GM23338 (cell line): Measurements from ENCODE around the gene ARAP1. TPM values are rescaled to one million over a fixed set of nuclear protein-coding genes. Genes with fewer than 3 reads are reported as not detected.

Experiments
- ATAC-seq: fragments of 200-7000 bp; cut with Tn5 transposase; 3 replicates; pipeline ENCODE4 v1.9.1; 2020
- DNase-seq: peaks from one replicate; pipeline ENCODE4 v3.0.0-alpha.2; 2015; ENCODE audit warnings: low spot score
- H2AFZ ChIP-seq: fragments of 200-600 bp; sonication (generic); 2 replicates; pipeline ENCODE4 v1.8.0; 2016; ENCODE audit warnings: antibody characterized with exemption, mild to moderate bottlenecking, moderate library complexity
- H3F3A ChIP-seq: fragments of 200-600 bp; sonication (generic); replicated peaks from 2 replicates; pipeline ENCODE4 v1.8.0; 2017; ENCODE audit warnings: antibody characterized with exemption, mixed run types, low read depth
- H3K27ac ChIP-seq: fragments of 200-600 bp; sonication (generic); 2 replicates; pipeline ENCODE4 v1.6.1; 2016; ENCODE audit warnings: low read depth
- H3K27me3 ChIP-seq: fragments of 200-600 bp; sonication (generic); 2 replicates; pipeline ENCODE4 v1.8.0; 2016; ENCODE audit warnings: mild to moderate bottlenecking, mixed run types, moderate library complexity; ENCODE audit not compliant: insufficient read depth
- H3K36me3 ChIP-seq: fragments of 200-600 bp; sonication (generic); 2 replicates; pipeline ENCODE4 v1.8.0; 2016; ENCODE audit warnings: mild to moderate bottlenecking; ENCODE audit not compliant: insufficient read depth
- H3K4me1 ChIP-seq: fragments of 200-600 bp; sonication (generic); 2 replicates; pipeline ENCODE4 v1.8.0; 2016; ENCODE audit warnings: mild to moderate bottlenecking, moderate library complexity; ENCODE audit not compliant: insufficient read depth
- H3K4me2 ChIP-seq: fragments of 200-600 bp; sonication (generic); 2 replicates; pipeline ENCODE4 v1.7.1; 2017; ENCODE audit warnings: mixed run types
- H3K4me3 ChIP-seq: fragments of 200-600 bp; sonication (generic); 2 replicates; pipeline ENCODE4 v1.6.1; 2016; ENCODE audit warnings: mixed run types
- H3K79me2 ChIP-seq: fragments of 200-600 bp; sonication (generic); replicated peaks from 2 replicates; pipeline ENCODE4 v1.8.0; 2017; ENCODE audit warnings: mild to moderate bottlenecking; ENCODE audit not compliant: insufficient read depth
- H3K9me2 ChIP-seq: fragments of 200-600 bp; sonication (generic); 2 replicates; pipeline ENCODE4 v1.8.0; 2017; ENCODE audit not compliant: insufficient read depth
- H4K20me1 ChIP-seq: fragments of 200-600 bp; sonication (generic); replicated peaks from 2 replicates; pipeline ENCODE4 v1.8.0; 2017; ENCODE audit warnings: mild to moderate bottlenecking; ENCODE audit not compliant: insufficient read depth
- H3K27ac Mint-ChIP-seq: 2 replicates; pipeline ENCODE4 v1.8.0; 2020; ENCODE audit warnings: inconsistent platforms, mild to moderate bottlenecking, moderate library complexity, mixed read lengths
- H3K27me3 Mint-ChIP-seq: 3 replicates; pipeline ENCODE4 v1.8.0; 2022; ENCODE audit warnings: low read depth, mild to moderate bottlenecking, moderate library complexity, mixed read lengths, inconsistent platforms; ENCODE audit not compliant: insufficient read depth, poor library complexity
- H3K36me3 Mint-ChIP-seq: 3 replicates; pipeline ENCODE4 v1.8.0; 2021; ENCODE audit warnings: low read depth, mild to moderate bottlenecking, inconsistent platforms, moderate library complexity, mixed read lengths
- H3K4me1 Mint-ChIP-seq: 3 replicates; pipeline ENCODE4 v1.8.0; 2020; ENCODE audit warnings: mild to moderate bottlenecking, inconsistent platforms, mixed read lengths
- H3K4me3 Mint-ChIP-seq: 3 replicates; pipeline ENCODE4 v1.8.0; 2021; ENCODE audit warnings: moderate library complexity, mild to moderate bottlenecking, inconsistent platforms, mixed read lengths
- H3K9me3 Mint-ChIP-seq: 3 replicates; pipeline ENCODE4 v1.8.0; 2020; ENCODE audit warnings: moderate library complexity, mild to moderate bottlenecking, inconsistent platforms, mixed read lengths
- CREB1 ChIP-seq: fragments of 250-450 bp; sonication (Bioruptor Pico); IDR thresholded peaks from 2 replicates; pipeline ENCODE4 v1.5.0; 2020; ENCODE audit warnings: low read depth, mild to moderate bottlenecking, moderate library complexity
- POLR2AphosphoS5 ChIP-seq: IDR thresholded peaks from 2 replicates; pipeline ENCODE4 v1.6.1; 2016; ENCODE audit warnings: antibody characterized with exemption, low read depth
- polyA plus RNA-seq: library from polyadenylated mRNA; unstranded; fragments of >200 nt; fragmentation: Nextera tagmentation; extraction: Ambion mirVana; gene quantifications from 2 replicates; pipeline ENCODE4 v1.2.1, GENCODE V29; 2016
- total RNA-seq: library from RNA; depleted of rRNA; stranded (reverse); fragments of >200 nt; shearing (Covaris generic); gene quantifications from 2 replicates; pipeline ENCODE4 v1.2.3, GENCODE V29; 2014
- TF ChIP-seq, protein P1 (sequence below): IDR thresholded peaks from one replicate; pipeline ENCODE4 v1.6.1; 2018; ENCODE audit warnings: antibody characterized with exemption; ENCODE audit not compliant: unreplicated experiment
- TF ChIP-seq, protein P2 (sequence below): fragments of 250-450 bp; sonication (Bioruptor Pico); IDR thresholded peaks from 2 replicates; pipeline ENCODE4 v1.5.0; 2020; ENCODE audit warnings: mild to moderate bottlenecking, moderate library complexity

ARAP1 gene
- total and polyA plus RNA-seq, 2 experiments from 2014 or later, result 24.5 to 116 TPM

DNA sequence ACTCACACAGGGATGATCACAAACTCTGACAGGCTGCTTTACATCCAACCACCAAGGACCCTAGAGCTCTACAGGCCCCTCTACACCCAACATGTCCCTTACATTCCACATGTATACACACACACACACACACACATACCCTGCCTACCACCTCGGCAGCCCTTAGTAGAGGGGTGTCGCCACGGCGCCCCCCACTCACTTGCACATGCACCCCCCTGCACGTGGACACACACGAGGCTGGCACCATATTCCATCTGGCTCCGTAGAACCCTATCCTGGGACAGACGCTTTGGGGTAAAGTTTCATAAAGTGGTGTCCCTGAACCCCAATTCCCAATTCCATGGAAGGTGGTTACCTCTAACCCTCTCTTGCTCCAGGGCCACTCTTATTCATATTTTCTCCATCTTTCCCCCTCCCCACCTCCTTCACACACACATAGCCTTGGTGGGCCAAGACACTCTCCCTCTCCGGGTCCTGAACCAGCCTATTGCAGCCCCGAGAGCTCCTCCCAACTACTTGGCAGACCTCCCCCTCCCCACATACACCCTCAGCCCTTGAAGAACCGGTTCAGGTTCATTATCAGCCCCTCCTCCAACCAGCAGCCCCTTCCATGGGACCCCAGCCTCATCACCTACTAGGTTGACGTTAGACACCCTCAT, 78.8 kb downstream of the ARAP1 start:
- Histone ChIP-seq H3K4me3 (peak overlapping the region; percentile 66), H3K9me2 (no peaks in the 10 kb centered on the region), H4K20me1 (no peaks in the 10 kb centered on the region; the same call in 1 of the 2 replicates), H3K27ac (no peak overlapping the region), H3K36me3 (no peaks in the 10 kb centered on the region), H3K4me2 (peak overlapping the region; percentile 90), H3K79me2 (no peaks in the 10 kb centered on the region), H3K4me1 (peaks cover 48% of the 10 kb centered on the region), H2AFZ (peak overlapping the region; percentile 91; the same call in 1 of the 2 replicates), H3F3A (no peaks in the 10 kb centered on the region), H3K27me3 (peaks cover 56% of the 10 kb centered on the region)
- Mint-ChIP-seq H3K27ac (no peak overlapping the region), H3K36me3 (peaks cover 7% of the 10 kb centered on the region; the same call in 2 of the 3 replicates), H3K4me1 (peaks cover 52% of the 10 kb centered on the region), H3K4me3 (peak overlapping the region; percentile 68), H3K27me3 (peaks cover 38% of the 10 kb centered on the region), H3K9me3 (peaks cover 3% of the 10 kb centered on the region; the same call in 1 of the 3 replicates)
- peak; percentile 65 for DNase-seq
- TF ChIP-seq POLR2AphosphoS5, result no peak
- 0 out of 2 replicates have a peak, but pooled peaks have one; percentile 5 for TF ChIP-seq CREB1 (CRISPR knock-in tag)
- TF ChIP-seq, protein P1, sequence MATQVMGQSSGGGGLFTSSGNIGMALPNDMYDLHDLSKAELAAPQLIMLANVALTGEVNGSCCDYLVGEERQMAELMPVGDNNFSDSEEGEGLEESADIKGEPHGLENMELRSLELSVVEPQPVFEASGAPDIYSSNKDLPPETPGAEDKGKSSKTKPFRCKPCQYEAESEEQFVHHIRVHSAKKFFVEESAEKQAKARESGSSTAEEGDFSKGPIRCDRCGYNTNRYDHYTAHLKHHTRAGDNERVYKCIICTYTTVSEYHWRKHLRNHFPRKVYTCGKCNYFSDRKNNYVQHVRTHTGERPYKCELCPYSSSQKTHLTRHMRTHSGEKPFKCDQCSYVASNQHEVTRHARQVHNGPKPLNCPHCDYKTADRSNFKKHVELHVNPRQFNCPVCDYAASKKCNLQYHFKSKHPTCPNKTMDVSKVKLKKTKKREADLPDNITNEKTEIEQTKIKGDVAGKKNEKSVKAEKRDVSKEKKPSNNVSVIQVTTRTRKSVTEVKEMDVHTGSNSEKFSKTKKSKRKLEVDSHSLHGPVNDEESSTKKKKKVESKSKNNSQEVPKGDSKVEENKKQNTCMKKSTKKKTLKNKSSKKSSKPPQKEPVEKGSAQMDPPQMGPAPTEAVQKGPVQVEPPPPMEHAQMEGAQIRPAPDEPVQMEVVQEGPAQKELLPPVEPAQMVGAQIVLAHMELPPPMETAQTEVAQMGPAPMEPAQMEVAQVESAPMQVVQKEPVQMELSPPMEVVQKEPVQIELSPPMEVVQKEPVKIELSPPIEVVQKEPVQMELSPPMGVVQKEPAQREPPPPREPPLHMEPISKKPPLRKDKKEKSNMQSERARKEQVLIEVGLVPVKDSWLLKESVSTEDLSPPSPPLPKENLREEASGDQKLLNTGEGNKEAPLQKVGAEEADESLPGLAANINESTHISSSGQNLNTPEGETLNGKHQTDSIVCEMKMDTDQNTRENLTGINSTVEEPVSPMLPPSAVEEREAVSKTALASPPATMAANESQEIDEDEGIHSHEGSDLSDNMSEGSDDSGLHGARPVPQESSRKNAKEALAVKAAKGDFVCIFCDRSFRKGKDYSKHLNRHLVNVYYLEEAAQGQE, result peak; percentile 74
- peak; percentile 24 for ATAC-seq

DNA sequence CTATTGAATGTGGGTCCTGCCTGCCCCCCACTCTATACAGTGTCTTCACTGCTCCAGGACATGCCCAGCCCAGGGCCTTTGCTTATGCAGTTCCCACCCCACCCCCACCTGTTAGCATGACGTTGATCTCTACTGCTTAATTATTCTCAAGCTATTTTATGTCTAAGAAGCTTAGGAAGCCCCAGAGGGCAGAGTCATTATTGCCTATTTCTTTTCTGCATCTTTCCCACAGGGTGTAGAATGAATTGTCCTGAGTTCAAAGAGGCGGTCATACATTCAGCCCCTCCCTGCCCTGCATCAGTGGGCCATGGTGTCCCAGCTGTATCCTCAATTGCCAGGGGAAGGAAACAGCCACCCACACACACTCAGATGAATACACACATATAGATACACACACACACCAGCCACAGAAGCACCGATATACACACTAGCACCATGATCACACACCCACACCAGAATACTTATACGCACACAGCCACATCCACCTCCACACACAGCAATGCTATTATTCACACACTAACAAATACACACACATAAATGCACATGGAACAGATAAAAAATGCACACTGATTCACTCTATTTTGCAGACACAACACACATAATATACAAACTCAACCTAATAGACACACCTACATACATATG, 79.5 kb downstream of the ARAP1 start:
- no peak overlapping the region for H3K27ac Mint-ChIP-seq
- peaks cover 9% of the 10 kb centered on the region for H3K9me3 Mint-ChIP-seq
- Histone ChIP-seq H3K4me2 (peak overlapping the region; percentile 90; the same call in 1 of the 2 replicates), H3K9me2 (no peaks in the 10 kb centered on the region), H3K4me3 (no peak overlapping the region), H3K79me2 (no peaks in the 10 kb centered on the region), H3K27me3 (peaks cover 49% of the 10 kb centered on the region), H3K27ac (no peak overlapping the region), H3K4me1 (peaks cover 48% of the 10 kb centered on the region), H4K20me1 (no peaks in the 10 kb centered on the region; the same call in 1 of the 2 replicates), H2AFZ (no peak overlapping the region), H3F3A (no peaks in the 10 kb centered on the region), H3K36me3 (no peaks in the 10 kb centered on the region)
- ATAC-seq (no peak), DNase-seq (no peak)
- H3K4me1 Mint-ChIP-seq, result peaks cover 52% of the 10 kb centered on the region
- peak overlapping the region; percentile 68; the same call in 2 of the 3 replicates for H3K4me3 Mint-ChIP-seq
- H3K27me3 Mint-ChIP-seq, result peaks cover 31% of the 10 kb centered on the region
- H3K36me3 Mint-ChIP-seq, result peaks cover 10% of the 10 kb centered on the region
- TF ChIP-seq, protein P2, sequence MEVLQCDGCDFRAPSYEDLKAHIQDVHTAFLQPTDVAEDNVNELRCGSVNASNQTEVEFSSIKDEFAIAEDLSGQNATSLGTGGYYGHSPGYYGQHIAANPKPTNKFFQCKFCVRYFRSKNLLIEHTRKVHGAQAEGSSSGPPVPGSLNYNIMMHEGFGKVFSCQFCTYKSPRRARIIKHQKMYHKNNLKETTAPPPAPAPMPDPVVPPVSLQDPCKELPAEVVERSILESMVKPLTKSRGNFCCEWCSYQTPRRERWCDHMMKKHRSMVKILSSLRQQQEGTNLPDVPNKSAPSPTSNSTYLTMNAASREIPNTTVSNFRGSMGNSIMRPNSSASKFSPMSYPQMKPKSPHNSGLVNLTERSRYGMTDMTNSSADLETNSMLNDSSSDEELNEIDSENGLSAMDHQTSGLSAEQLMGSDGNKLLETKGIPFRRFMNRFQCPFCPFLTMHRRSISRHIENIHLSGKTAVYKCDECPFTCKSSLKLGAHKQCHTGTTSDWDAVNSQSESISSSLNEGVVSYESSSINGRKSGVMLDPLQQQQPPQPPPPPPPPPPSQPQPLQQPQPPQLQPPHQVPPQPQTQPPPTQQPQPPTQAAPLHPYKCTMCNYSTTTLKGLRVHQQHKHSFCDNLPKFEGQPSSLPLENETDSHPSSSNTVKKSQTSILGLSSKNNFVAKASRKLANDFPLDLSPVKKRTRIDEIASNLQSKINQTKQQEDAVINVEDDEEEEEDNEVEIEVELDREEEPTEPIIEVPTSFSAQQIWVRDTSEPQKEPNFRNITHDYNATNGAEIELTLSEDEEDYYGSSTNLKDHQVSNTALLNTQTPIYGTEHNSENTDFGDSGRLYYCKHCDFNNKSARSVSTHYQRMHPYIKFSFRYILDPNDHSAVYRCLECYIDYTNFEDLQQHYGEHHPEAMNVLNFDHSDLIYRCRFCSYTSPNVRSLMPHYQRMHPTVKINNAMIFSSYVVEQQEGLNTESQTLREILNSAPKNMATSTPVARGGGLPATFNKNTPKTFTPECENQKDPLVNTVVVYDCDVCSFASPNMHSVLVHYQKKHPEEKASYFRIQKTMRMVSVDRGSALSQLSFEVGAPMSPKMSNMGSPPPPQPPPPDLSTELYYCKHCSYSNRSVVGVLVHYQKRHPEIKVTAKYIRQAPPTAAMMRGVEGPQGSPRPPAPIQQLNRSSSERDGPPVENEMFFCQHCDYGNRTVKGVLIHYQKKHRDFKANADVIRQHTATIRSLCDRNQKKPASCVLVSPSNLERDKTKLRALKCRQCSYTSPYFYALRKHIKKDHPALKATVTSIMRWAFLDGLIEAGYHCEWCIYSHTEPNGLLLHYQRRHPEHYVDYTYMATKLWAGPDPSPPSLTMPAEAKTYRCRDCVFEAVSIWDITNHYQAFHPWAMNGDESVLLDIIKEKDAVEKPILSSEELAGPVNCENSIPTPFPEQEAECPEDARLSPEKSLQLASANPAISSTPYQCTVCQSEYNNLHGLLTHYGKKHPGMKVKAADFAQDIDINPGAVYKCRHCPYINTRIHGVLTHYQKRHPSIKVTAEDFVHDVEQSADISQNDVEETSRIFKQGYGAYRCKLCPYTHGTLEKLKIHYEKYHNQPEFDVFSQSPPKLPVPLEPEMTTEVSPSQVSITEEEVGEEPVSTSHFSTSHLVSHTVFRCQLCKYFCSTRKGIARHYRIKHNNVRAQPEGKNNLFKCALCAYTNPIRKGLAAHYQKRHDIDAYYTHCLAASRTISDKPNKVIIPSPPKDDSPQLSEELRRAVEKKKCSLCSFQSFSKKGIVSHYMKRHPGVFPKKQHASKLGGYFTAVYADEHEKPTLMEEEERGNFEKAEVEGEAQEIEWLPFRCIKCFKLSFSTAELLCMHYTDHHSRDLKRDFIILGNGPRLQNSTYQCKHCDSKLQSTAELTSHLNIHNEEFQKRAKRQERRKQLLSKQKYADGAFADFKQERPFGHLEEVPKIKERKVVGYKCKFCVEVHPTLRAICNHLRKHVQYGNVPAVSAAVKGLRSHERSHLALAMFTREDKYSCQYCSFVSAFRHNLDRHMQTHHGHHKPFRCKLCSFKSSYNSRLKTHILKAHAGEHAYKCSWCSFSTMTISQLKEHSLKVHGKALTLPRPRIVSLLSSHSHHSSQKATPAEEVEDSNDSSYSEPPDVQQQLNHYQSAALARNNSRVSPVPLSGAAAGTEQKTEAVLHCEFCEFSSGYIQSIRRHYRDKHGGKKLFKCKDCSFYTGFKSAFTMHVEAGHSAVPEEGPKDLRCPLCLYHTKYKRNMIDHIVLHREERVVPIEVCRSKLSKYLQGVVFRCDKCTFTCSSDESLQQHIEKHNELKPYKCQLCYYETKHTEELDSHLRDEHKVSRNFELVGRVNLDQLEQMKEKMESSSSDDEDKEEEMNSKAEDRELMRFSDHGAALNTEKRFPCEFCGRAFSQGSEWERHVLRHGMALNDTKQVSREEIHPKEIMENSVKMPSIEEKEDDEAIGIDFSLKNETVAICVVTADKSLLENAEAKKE (CRISPR knock-in tag), result no peak
